SK-N-SH (cell line): ENCODE measurements around the gene ACTR6.

Source experiments
- CHD2 ChIP-seq: fragments of 150-350 bp; IDR thresholded peaks from 2 replicates; pipeline ENCODE4 v1.6.1; 2018; ENCODE audit warnings: low read length; ENCODE audit not compliant: partially characterized antibody
- CTCF ChIP-seq: fragments of 200-600 bp; sonication (generic); IDR thresholded peaks from 2 replicates; pipeline ENCODE4 v1.6.1; 2017; ENCODE audit warnings: antibody characterized with exemption, mild to moderate bottlenecking, moderate library complexity
- FOXM1 ChIP-seq: IDR thresholded peaks from 2 replicates; pipeline ENCODE4 v1.4.0; 2012; ENCODE audit warnings: low read depth, mild to moderate bottlenecking
- IRF3 ChIP-seq: fragments of 150-350 bp; IDR thresholded peaks from 2 replicates; pipeline ENCODE4 v1.6.1; 2016; ENCODE audit warnings: mild to moderate bottlenecking, low read depth, low read length
- PBX3 ChIP-seq: IDR thresholded peaks from 2 replicates; pipeline ENCODE4; 2012
- POLR2AphosphoS5 ChIP-seq: IDR thresholded peaks from 2 replicates; pipeline ENCODE4 v1.6.1; 2012; ENCODE audit warnings: low read depth, low read length
- RAD21 ChIP-seq: IDR thresholded peaks from 2 replicates; pipeline ENCODE4 v1.6.1; 2012; ENCODE audit warnings: mild to moderate bottlenecking, low read length
- SMC3 ChIP-seq: IDR thresholded peaks from 2 replicates; pipeline ENCODE4 v1.6.1; 2012; ENCODE audit warnings: low read depth, low read length, improper control_type of control experiment
- TCF12 ChIP-seq: IDR thresholded peaks from 2 replicates; pipeline ENCODE4 v1.4.0; 2012

- no peak for TF ChIP-seq POLR2AphosphoS5
- TF ChIP-seq IRF3 = no peak
- no peak for TF ChIP-seq CHD2
- peak; percentile 81 for TF ChIP-seq CTCF
- TF ChIP-seq SMC3 = peak; percentile 47
- TF ChIP-seq PBX3 = no peak
- TF ChIP-seq TCF12 = no peak
- peak; percentile 57 for TF ChIP-seq RAD21
- no peak for TF ChIP-seq FOXM1
Measured at GRCh38 chr12:100154474-100155247, 46.0 kb upstream of the ACTR6 start.
